DOHH2 (cell line): Measurements from ENCODE around the gene CYB5R3.

Source experiments
- CTCF ChIP-seq: fragments of 200-600 bp; sonication (generic); IDR thresholded peaks from one replicate; pipeline ENCODE4 v1.5.1; 2014; ENCODE audit warnings: antibody characterized with exemption, mild to moderate bottlenecking, low read depth, low read length; ENCODE audit not compliant: poor library complexity, severe bottlenecking
- EZH2phosphoT487 ChIP-seq: fragments of 200-600 bp; sonication (generic); IDR thresholded peaks from 2 replicates; pipeline ENCODE4 v1.6.1; 2017; ENCODE audit warnings: borderline replicate concordance, mild to moderate bottlenecking, antibody characterized with exemption, low read length, moderate library complexity, mixed read lengths

GRCh38 chr22:42684462-42685195, 35.4 kb upstream of the CYB5R3 start:
- TF ChIP-seq CTCF, result no peak
- no peak for TF ChIP-seq EZH2phosphoT487
